Cardiac septum (tissue), 1 donor: ENCODE measurements around the gene GFRA4. TPM values are rescaled to one million over a fixed set of nuclear protein-coding genes. Genes with fewer than 3 reads are reported as not detected.

ENCODE experiments used
- total RNA-seq: library from RNA; stranded (reverse); fragmentation: NEBNext Ultra II Directional; extraction: Animal tissue kit (Norgen Biotek cat#: 25700); gene quantifications from one replicate; pipeline ENCODE4 v1.2.1, GENCODE V29; 2021
- donor health status: DM: no; HTN: no; CAD: no.

The GFRA4 gene
- total RNA-seq, 1 donor from 2014 or later: not detected

Other genes starting within 250 kb of the GFRA4 start
- gene ATRN, start 192.4 kb downstream of the GFRA4 start, total RNA-seq: 36.9 TPM
- gene ADAM33, start 18.6 kb upstream of the GFRA4 start, total RNA-seq: 3.0 TPM
- gene SIGLEC1, start 49.2 kb upstream of the GFRA4 start, total RNA-seq: 2.4 TPM
- 9.2 TPM for gene HSPA12B, start 69.3 kb upstream of the GFRA4 start, total RNA-seq
- 9.9 TPM for gene ADISSP, start 104.4 kb upstream of the GFRA4 start, total RNA-seq
- not detected for gene SPEF1, start 118.0 kb upstream of the GFRA4 start, total RNA-seq
- gene CENPB, start 123.3 kb upstream of the GFRA4 start, total RNA-seq: 79.8 TPM
- 9.4 TPM for gene CDC25B, start 132.9 kb upstream of the GFRA4 start, total RNA-seq
- gene AP5S1, start 157.1 kb upstream of the GFRA4 start, total RNA-seq: 12.5 TPM
- 39.5 TPM for gene MAVS, start 183.4 kb upstream of the GFRA4 start, total RNA-seq
- gene PANK2, start 226.0 kb upstream of the GFRA4 start, total RNA-seq: 21.5 TPM